GM18511 (cell line): ENCODE data around the gene BUD31.
A peak's percentile ranks its signal among the peaks of the same experiment; 100 is the strongest.
"Not testable (repeated sequence)": the region's sequence is repeated elsewhere in the genome, so short reads cannot be mapped to it uniquely, and the experiment has no call there.

ENCODE experiments used
- ATAC-seq: cut with Tn5 transposase; IDR thresholded peaks from one replicate; pipeline ENCODE4 v1.9.1; 2021; ENCODE audit warnings: mild to moderate bottlenecking, moderate library complexity; ENCODE audit not compliant: unreplicated experiment

The BUD31 gene

DNA sequence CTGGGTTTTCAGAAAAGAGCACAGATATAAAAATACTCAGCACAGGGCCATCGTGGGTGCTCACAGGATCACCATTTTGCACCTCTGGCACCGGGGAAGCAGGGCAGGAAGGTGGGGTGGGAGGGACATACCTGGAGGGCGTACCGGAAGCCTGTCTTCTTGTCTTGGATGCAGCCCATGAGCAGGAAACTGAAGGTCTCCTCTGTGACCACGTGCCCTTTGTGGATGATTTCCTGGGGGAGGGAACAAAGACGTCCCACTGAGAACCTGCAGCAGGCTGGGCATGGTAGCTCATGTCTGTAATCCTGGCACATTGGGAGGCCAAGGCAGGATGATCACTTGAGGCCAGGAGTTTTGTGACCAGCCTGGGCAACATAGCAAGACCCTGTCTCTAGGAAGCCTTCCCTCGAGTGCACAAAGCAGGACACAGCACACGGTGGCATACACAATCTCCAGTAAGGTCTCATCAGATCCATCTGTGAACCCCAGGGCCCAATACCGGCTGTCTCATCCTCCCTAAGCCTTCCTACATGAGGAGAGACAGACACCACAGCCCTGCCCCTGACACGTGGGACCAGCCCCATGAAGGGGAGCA is 20.3 kb downstream of the BUD31 start:
- no peak for ATAC-seq

DNA sequence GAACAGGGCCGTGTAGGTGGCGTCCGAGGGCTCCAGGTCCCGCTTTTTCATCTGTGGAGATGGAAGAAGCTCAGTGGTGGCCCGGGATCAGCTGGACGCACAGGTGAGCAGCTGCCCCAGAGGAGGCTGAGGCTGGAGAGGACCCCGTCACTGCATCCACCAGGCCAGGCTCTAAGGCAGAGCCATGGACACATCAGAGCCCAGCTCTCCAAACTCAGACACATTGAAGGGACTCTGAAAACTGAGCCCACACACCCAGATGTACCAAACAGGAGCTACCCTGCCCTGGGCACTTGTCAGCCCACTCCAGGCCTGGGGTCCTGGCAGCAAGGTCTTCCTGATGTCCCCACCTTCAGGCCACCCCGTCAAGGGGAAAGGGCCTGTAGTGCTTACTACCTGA is 21.0 kb downstream of the BUD31 start:
- ATAC-seq = no peak

DNA sequence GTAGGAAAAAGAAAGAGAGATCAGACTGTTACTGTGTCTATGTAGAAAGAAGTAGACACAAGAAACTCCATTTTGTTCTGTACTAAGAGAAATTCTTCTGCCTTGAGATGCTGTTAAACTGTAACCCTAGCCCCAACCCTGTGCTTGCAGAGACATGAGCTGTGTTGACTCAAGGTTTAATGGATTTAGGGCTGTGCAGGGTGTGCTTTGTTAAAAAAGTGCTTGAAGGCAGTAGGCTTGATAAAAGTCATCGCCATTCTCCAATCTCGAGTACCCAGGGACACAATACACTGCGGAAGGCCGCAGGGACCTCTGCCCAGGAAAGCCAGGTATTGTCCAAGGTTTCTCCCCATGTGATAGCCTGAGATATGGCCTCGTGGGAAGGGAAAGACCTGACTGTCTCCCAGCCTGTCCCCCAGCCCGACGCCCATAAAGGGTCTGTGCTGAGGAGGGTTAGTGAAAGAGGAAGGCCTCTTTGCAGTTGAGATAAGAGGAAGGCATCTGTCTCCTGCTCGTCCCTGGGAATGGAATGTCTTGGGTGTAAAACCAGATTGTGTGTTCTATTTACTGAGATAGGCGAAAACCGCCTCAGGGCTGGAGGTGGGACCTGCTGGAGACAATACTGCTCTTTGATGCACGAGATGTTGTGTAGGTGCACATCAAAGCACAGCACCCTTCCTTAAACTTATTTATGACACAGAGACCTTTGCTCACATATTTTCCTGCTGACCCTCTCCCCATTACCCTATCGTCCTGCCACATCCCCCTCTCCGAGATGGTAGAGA is 23.2 kb downstream of the BUD31 start:
- not testable (repeated sequence) for ATAC-seq

DNA sequence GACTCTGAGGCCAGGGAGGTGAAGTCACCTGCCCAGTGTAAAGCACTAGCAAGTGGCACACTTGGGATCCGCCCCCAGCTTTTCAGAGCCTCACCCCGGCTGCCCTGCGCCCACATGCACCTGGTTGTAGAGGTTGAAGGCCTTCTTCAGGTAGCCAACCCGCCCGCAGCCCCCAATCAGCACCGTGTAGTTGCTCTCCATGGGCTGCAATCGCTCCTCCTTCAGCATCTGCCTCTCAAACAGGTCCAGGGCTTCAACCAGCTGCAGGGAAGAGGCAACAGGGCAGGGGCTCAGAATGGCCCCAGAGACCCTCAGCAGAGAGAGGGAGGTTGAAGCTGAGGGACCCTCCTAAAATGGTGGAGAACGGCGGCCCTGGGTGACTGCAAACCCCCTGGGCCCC is 24.4 kb downstream of the BUD31 start:
- ATAC-seq = no peak

DNA sequence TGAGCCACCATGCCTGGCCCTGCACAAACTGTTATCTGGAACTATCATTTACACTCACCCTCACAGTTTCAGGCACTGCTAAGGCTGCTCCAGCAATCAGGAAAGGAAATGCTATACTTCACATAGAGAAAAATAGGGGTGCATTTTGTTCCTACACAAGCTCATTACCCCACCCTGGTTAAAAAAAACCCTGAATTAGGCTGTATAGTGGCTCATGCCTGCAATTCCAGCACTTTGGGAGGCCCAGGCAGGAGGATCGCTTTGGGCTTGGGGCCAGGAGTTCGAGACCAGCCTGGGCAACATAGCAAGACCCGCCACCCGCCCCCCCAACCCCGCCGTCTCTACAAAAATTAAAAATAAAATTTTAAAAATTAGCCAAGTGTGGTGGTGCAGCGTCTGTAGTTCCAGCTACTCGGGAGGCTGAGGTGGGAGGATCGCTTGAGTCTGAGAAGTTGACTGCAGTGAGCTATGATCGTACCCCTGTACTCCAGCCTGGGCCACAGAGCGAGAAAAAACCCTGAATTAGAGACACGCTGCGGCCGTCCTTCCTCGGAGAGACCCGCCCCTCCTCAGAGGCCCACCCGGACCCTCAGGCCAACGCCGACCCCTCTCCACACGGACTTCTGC is 29.3 kb downstream of the BUD31 start:
- ATAC-seq = peak; percentile 18

DNA sequence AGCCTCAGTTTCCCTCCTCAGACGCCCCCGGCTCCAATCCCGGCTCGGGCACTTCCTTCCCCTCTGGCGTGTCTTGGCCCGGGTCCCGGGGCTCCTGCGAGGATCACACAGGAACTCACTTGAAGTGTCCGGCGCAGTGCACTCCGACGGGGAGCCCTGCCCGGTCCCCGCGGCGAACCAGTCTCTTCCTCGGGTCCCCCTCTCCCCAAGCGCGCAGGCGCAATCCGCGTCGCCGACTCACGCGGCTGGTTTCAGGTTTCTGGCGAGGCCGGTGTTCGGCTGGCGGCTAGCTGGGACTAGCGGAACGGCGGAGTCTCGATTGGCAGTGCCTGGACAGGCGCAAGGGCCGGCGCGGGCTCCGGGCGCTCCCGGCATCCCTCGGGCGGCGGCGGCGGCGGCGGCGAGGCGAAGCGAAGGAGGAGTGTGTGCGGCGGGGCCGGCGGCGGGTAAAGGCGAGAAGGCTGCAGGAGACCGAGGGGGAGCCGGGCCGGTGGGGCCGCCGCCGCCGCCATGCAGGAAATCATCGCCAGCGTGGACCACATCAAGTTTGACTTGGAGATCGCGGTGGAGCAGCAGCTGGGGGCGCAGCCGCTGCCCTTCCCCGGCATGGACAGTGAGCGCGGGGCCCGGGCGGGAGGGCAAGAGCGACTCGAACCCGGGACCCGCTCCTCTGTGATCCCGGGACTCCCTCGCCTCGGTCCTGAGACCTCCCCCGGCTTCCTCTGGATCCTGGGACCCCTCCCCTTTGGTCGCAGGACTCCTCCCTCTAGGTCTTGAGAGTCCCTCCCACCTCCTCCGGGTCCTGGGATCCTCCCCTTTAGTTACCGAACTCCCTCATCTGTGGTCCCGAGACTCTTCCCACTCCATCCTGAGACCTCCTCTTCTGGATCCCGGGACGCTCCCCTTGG is 30.1 kb downstream of the BUD31 start, which contains the start of the genes CPSF4 and PTCD1:
CPSF4 (plus strand) TSS at position 371 of the 908 bp plus-strand sequence; CDS start at position 511, 140 bp downstream.
PTCD1 (minus strand) TSS at position 226 of the 908 bp plus-strand sequence. CDS start 3,556 bp downstream, outside the sequence.
- peak; percentile 95 for ATAC-seq

DNA sequence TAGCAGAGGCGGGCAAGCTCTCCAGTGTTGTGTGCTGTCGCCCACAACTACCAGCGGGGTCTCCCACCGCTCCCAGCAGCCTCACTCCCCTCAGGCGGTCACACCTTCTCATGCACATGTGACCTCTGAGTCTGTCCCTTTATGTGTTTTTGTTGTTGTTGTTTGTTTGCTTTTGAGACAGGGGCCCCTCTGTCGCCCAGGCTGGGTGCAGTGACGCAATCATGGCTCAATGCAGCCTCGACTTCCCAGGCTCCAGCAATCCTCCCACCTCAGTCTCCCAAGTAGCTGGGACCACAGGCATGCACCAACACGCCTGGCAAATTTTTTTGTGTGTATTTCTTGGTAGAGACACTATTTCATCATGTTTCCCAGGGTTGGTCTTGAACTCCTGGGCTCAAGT is 31.4 kb downstream of the BUD31 start:
- ATAC-seq = no peak

DNA sequence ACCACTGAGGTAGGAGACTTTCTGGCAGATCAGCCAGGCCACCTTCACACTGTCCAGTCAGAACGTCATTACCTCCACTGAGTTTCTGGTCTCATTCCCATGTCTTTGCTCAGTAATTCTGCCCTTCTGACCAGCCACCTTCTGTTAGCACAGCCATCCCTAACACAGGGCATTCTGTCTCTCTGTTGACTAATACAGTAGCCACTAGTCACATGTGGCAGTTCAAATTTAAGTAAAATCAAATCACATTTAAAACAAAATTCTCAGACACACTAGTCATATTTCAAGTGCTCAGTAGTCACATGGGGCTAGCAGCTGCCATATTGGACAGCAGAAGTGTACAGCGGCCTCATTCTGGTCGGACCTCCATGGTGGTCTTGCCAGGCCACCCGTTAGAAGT is 37.3 kb downstream of the BUD31 start:
- ATAC-seq = no peak

DNA sequence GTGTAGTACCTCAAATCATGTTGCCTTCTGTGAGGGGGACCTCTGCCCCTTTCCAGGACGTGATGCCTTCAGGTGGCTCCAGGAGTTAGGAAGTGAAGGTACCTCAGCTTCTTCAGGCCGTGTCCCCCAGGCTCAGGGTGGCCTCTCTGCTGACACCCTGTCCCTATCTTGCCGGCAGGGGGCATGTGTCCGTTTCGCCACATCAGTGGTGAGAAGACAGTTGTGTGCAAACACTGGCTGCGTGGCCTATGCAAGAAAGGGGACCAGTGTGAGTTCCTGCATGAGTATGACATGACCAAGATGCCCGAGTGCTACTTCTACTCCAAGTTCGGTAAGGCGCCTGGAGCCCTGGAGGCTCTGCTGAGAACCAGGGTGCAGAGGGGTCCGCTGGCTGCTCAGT is 39.2 kb downstream of the BUD31 start:
- ATAC-seq = no peak

DNA sequence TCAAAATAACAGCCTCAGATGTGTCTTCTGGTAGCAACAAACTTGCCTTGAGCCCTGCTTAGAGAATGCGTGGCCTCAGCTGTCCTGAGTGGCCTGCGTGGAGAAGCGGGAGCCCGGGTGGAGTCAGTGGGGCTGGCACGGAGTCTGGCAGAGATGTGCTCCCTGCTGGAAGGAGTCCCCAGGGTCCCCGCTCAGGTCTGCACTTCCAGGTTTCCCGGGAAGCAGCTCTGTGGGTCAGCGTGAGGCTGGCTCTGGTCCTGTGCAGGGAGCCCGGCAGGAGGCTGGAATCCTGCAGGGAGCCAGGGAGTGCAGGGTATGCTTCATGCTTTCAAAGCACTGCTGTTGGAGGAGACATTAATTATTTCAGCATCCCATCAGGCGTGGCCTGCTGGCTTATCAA is 40.1 kb downstream of the BUD31 start:
- no peak for ATAC-seq

DNA sequence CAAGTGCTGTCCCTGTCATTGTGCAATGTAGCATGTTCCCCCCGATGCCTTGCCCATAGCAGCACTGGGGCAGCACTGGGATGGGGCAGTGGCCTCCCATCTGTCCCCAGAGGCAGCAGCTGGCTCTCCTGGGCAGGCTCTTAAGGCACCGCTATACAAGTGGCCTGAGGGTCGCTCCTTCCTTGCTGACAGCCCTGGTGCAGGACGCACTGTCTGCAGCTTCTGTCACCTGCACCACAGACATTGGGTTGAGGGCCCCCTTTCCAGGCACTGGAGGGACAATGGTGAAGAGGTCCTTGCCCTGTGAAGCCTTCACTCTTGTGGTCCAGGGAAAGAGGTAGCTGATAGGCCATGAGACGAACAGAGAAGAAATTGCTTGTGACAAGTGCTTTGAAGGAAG is 40.6 kb downstream of the BUD31 start:
- no peak for ATAC-seq

DNA sequence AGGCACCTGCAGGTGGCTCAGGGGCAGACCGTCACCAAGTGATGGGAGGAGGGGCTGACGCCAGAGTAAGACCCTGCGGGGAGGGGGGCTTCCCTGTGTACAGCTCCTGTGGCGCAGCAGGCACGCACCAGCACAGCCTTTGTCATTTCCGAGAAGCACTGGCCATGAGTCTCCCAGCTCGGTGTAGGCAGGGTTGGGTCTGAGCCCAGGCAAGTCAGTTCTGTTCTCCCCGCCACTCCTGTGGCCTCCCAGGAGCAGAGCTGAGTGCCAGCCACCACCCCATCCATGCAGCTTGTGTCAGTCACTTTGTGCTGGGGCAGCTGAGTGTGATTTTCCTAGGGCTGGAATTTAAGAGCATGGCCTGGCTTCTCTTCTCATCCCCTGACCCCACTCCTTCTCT is 43.2 kb downstream of the BUD31 start:
- ATAC-seq = no peak

DNA sequence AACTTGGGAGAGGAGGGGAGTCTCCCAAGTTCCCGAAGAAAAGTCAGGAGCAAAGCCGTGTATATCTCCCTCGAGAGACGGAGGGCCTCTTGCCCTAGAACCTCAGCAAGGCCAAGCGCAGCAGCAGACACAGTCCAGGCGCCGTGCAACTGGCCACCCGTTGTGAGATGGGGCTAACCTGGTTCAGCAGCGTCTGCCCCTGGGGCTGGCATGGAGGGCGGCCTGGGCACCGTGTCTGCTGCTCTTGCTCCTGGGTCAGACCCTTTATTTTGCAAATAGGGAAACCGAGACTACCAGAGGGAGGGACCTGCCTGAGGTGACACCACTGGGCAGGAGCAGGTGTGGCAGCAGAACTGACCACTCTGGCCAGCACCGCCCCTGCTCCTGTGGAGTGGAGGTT is 43.8 kb downstream of the BUD31 start:
- ATAC-seq = no peak

DNA sequence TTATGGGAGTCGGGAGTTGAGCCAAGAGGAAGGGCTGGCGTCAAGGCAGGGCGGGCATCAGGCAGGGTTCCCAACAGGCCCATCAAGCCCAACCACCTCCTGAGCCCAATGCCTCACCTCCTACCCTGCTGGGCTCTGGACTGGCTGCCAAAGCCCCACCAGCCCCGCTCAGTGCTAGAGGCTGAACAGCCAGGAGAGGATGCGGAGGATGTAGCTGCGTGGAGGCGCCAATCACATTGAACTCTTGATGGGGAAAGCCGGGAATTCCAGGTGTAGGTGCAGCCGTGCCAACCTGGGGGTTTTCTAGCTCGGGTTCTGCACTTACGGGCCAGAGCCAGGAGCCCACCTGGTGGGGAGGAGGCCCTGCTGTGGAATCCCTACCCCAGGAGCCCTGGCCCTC is 44.3 kb downstream of the BUD31 start:
- ATAC-seq = no peak

DNA sequence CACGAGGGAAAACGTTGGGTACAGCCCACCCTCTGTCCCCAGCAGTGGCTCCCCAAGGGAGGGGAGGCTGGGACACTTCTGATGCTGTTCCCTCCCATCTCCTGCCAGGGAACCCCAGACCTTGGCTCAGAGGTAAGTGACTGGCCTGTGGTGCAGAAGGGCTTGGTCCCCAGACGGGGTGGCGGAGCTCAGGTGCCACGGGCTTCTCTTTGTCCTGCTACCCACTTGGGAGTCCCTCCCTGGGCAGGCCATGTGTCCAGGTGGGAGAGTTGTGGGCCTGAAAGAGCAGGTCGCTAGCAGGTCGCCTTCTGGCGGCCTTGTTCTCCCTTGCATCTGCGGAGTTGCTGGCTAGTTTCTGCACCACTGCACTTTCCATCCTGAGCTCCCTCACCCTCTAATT is 47.1 kb downstream of the BUD31 start:
- no peak for ATAC-seq

DNA sequence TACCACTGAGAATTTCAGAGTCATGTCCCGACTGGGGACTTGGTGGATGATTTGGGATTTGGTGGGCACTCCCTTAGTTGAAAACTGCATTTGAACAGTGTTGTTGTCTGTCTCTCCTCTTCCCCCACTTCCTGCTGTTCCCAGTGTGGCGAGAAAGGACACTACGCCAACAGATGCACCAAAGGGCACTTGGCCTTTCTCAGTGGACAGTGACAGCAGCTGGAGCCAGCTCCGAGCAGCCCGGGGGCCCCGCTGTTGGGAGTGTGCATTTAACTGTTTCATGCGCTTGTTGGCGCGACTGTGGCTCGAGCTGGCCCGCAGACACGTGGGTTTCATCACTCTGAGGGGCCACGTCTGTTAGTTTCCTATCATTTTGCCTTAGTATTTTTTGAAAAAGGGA is 47.5 kb downstream of the BUD31 start:
- ATAC-seq = no peak

DNA sequence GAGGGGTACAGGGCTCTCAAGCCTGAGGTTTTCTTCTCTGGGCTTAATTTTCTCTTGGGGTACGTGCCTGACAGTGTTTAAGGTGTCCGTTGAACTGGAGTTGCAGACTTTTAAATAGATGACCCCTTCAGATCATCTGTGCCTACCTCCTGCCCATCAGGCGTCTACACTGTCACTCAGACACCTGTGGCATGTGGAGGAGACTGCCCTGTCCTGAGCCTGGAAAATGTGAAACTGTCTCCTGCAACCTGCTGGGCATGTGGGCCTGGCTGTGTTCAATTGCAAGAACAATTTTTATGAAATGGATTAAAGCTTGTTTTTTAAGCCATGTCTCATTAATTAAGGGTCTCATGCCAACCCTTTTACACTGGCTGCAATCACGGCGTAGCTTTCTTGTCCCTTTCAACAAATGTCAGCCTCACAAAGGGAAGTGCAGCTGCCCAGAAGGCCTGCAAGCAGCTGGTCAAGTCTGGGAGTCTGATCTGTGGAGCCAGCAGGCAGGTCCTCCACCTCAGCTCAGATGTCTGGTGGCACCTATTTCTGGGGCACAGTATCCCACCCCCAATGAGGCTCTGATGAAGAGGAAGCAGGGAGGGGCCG is 48.4 kb downstream of the BUD31 start:
- ATAC-seq = no peak

DNA sequence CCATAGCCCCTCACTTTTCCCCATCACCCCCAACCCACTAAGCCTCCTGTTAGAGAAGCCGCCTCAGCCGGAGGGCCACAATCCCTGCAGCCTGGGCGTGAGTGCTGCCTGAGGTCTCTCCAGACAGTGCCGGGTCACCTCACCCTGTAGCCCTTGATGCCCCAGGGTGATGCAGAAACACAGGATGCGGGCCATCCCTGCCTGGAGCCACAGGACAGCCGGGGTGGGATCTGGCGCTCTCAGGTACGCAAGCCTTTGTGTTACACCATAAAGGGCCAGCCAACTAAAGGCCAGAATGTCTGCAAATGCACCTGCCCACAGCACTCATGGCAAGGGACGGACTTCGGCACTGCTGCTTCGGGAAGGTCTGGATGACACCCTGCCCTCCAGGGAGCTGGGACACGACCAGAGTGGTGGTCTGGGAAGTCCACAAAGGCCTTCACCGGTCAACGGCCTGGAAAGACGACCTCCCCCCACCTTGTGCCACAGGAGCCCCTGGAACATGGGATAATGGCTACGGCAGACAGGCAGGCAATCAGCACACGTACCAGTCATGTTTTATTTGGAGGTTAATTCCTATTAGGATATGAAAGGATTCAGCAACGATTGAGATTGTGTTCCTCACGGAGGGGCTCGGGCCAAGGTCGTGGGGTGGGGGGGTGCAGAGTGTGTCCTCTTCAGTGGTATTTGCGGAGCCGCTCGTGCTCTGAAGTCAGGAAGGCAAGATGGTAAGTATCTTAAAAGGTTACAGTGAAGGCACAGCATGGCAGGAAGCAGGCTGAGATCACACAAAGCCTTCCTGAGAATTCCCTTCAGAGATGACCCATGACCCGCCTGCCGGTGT is 49.1 kb downstream of the BUD31 start:
- no peak for ATAC-seq

DNA sequence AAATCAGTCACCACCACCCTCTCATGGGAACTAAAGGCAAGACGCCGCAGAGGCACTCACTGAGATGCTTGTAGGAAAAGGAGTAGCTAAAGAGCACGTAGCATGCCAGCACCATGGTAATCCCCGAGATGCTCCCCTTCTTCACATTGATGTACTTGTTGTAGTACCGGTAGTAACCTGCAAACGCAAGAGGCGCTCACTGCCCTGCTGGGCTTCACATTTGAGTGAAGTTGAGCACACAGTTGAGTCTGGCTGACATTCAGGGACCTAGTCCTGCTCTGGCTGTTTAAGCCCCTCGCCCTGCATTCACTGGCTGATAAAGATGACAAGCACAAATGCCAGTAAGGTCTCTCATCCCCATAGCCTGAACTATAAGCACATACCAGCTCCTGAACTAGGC is 50.3 kb downstream of the BUD31 start:
- no peak for ATAC-seq

DNA sequence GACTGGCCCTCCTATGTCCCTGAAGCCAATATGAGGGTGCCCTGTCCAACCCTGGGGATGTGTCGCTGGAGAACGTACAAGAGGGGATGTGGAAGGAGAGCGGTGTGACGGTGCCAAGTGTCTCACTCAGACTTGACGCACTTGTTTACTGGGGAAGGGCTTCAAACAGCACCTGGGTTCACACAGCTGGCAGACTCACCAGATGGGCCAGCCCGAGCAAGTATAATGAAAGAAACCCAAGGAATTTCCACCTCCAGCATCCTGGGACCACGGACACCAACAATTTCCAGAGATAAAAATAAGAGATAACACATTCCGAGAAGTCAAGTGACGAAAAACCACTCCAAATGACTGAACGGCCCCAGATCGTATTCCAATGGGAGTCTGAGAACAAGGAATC is 51.9 kb downstream of the BUD31 start:
- no peak for ATAC-seq
